Activated gamma-delta T cell (primary cell): ENCODE measurements around the gene SPATA46.
"Not testable (repeated sequence)": the region's sequence is repeated elsewhere in the genome, so short reads cannot be mapped to it uniquely, and the experiment has no call there.

ENCODE experiments used
- DNase-seq: peaks from one replicate; lab custom pipeline; 2025; lab: John Stamatoyannopoulos, UW

The SPATA46 gene

GRCh38 chr1:162353702-162354101 lies 23.0 kb downstream of the SPATA46 start:
- DNase-seq: no peak

GRCh38 chr1:162353078-162353477 lies 23.6 kb downstream of the SPATA46 start:
- DNase-seq: no peak

- DNase-seq: not testable (repeated sequence)
Measured at GRCh38 chr1:162351874-162352273, 24.8 kb downstream of the SPATA46 start.

GRCh38 chr1:162351246-162351842 lies 25.3 kb downstream of the SPATA46 start:
- no peak for DNase-seq

DNA sequence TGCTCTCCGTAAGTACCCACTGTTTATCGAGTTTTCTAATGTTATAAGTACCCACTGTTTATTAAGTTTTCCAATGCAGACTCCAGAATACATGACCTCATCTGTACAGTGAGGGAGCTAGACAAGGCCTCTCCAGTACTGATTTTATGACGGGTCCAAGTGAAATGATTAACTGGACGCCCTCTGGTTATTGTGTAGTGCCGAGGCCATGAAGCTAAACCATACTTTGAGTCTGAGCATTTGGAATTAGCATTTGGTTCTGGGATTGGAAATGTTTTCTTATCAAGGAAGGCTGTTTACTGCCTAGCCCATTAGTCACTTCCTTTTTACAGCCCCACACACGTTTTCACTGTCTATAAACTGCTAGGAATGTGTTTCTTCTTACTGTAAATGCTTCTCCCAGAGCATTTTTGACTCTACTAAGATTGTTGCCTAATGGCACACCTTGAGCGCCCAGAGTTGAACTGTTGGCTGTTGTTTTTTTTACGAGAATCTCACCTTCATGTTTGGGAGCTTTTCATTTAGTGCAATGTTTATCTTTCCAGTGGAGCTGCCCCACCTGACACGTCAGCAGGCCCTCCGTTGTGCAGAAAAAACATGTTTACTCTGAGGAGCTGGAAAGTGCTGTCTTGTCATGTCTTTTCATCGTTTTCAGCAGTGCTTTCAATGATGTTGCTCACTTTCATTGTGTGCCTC lies 26.9 kb downstream of the SPATA46 start:
- DNase-seq: no peak

- DNase-seq: no peak
Measured at GRCh38 chr1:162347281-162347680, 29.4 kb downstream of the SPATA46 start.

DNA sequence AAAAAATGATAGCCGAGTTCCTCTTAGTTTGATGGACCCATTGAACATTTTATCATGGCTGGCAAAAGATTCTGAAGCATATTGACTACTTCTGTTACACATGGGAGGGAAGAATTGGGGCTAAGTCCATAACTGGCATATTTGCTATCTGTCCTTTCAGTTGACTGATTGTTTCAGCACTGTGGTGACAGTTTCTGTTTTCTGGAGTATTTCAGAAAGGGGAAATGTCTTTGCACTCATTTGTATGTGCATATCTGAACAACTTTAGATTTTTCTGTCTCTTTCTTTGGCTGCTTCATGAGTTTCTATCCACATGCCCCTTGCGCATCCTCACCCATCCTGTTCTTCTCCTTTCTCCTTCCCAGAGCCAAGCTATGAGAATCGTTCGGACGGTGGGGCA lies 33.2 kb downstream of the SPATA46 start:
- DNase-seq: no peak

DNA sequence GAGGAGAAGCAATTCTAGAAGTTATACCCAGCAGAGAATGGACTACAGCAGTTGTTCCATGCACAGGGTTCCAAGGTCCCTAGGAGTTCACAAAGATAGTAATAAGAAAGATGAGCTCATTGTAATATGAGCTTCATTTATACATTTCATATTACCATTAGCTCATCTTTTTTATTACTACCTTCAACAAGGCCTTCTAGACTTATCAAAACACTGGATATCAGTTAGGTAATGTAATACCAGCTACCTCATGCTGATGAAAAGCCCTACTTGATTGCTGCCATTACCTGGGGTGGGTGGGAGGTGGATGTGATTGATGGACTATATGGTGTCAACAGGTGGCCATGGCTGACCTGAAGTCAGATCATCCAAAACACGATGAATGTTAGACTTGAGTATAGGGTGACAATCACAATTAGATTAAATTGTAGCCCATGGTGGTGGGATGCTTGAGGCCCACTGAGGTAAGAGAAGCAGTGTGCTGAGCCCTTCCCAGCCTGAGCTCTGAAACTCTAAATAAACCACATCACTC lies 34.1 kb downstream of the SPATA46 start:
- no peak for DNase-seq

DNA sequence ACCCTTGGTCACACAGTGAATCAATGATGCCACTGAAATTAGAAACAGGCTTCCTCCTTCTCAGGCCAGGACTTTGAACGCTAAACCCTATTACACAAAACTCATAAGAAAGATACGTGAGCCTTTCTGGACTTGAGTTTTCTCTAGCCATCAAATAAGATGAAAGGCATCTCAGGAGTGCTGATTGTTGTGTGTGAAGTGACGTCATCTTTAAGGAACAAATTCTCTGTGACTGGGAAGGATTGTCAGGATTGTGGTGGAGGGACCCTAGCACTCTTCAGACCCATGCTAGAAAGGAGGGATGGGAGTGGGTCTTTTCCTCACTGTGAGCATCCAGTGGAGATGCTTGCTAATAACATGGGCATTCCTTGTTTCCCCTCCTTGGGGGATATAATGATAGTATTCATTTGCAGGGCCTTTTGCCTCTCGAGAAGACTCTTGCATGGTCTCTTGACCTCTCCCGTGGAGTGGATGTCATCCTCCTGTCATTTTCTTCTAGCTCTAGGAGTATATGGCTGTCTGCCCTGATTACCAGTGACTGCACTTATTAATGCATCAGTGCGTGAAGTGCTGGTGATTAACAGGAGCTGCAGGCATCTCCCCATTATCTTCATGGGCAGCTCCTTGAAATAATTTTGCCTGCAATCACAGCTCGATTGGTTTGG lies 39.9 kb downstream of the SPATA46 start:
- DNase-seq: no peak

- DNase-seq: no peak
Measured at GRCh38 chr1:162335126-162335525, 41.5 kb downstream of the SPATA46 start.

DNA sequence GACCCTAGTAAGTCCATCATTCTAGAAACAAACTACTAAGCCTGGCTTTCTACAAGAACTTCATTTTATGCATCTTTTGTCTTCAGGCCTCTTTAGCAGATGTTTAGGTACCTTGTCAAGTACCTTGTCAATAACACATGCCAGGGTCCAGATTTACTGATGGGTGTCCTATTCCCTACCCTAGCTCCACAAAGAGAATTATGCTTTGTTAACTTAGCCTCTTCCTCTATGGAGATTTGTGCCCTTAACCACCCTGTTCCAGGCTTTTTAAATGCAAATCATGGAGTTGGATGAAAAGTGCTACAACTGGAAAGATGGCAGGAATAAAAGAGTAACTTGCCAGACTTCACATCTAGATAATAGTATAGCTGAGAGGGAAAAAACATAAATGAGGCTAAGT lies 42.7 kb downstream of the SPATA46 start:
- DNase-seq: no peak

GRCh38 chr1:162329826-162330225 lies 46.8 kb downstream of the SPATA46 start:
- DNase-seq: no peak

DNA sequence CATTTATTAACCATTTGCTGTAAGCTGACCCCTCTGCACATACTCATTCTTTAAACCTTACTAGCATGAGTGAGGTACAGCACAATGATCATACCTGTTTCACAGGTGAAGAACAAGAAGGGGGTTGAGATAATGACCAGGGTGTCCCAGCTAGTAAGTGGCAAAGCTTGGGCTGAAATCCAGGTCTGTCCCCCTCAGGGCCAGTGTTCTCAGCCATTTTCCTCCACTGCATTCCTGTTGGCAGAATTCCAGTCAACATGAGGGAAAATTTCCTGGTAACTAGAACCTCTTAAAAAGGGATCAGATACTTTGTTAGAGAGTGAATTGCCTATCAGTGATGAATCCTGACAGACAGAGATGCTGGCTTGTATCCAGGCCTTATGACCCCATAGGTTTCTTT lies 48.1 kb downstream of the SPATA46 start:
- no peak for DNase-seq

- DNase-seq: no peak
Measured at GRCh38 chr1:162327788-162328165, 48.9 kb downstream of the SPATA46 start.

GRCh38 chr1:162327144-162327787 lies 49.4 kb downstream of the SPATA46 start:
- no peak for DNase-seq

DNA sequence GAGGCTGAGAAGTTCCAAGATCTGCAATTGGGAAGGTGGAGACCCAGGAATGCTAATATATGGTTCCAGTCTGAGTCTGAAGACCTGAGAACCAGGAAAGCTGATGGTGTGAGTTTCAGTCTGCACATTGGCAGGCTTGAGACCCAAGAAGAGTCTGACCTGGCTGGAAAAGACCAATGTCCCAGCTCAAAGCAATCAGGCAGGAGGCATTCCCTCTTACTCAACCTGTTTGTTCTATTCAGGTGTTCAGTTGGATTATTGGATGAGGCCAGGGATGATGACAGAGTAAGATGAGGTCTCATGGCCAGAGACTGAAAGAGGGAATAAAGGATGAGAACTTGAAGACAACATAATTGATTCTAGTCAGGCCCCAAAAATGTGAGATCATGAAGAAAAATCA lies 50.1 kb downstream of the SPATA46 start:
- DNase-seq: no peak

DNA sequence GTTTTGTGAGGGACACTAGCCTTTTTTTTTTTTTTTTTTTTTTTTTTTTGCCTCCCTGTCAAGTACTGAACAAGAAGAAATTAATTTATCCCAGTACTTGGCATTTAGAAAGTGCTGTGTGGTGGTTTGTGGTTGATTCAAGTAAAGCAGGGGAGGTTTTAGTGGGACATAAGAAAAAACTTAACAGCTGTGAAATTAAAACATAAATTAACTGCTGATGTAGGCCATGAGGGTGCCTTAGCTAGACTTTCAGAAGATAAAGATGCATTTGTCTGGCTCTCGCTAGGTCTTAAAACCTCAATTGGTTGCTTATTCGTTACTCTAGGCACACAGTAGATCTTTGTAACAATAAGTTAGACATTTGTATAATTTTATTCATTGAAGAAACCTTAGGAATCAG lies 52.3 kb downstream of the SPATA46 start:
- no peak for DNase-seq
